Liver (tissue), 9 donors: Measurements from ENCODE around the gene GHR. TPM values are rescaled to one million over a fixed set of nuclear protein-coding genes. Genes with fewer than 3 reads are reported as not detected.

ENCODE experiments used
- DNase-seq: peaks from one replicate; pipeline ENCODE4 v3.0.0-alpha.2; 2017; ENCODE audit warnings: low spot score
- H3K27ac ChIP-seq, 2 donors: one replicate each; pipeline ENCODE4 v1.7.0; 2013; ENCODE audit warnings: inconsistent platforms in 2 of 2, low read length in 2 of 2, control low read depth in 1 of 2, low read depth in 1 of 2, mild to moderate bottlenecking in 1 of 2
- H3K27me3 ChIP-seq, 4 donors: one replicate each; pipeline versions ENCODE4 v1.6.1 to v1.7.0; 2013; ENCODE audit warnings: low read length in 3 of 4, inconsistent platforms in 1 of 4, mild to moderate bottlenecking in 1 of 4, moderate library complexity in 1 of 4; ENCODE audit not compliant: control insufficient read depth in 4 of 4, insufficient read depth in 4 of 4
- H3K36me3 ChIP-seq, 4 donors: one replicate each; pipeline versions ENCODE4 v1.6.1 to v1.7.0; 2013; ENCODE audit warnings: low read length in 3 of 4, mild to moderate bottlenecking in 3 of 4, low read depth in 1 of 4, moderate library complexity in 1 of 4; ENCODE audit not compliant: control insufficient read depth in 4 of 4, insufficient read depth in 3 of 4
- H3K4me1 ChIP-seq, 4 donors: one replicate each; pipeline versions ENCODE4 v1.6.1 to v1.7.0; 2013; ENCODE audit warnings: low read length in 3 of 4, mild to moderate bottlenecking in 3 of 4, moderate library complexity in 1 of 4; ENCODE audit not compliant: control insufficient read depth in 4 of 4, insufficient read depth in 4 of 4
- H3K4me3 ChIP-seq, 3 donors: one replicate each; pipeline versions ENCODE4 v1.6.1 to v1.7.0; 2013; ENCODE audit warnings: low read length in 3 of 3, control low read depth in 1 of 3, low read depth in 1 of 3, mild to moderate bottlenecking in 1 of 3
- H3K9ac ChIP-seq, 2 donors: one replicate each; pipeline ENCODE4 v1.7.0; 2013; ENCODE audit warnings: low read length in 2 of 2, mild to moderate bottlenecking in 2 of 2, moderate library complexity in 2 of 2, control low read depth in 1 of 2, low read depth in 1 of 2
- H3K9me3 ChIP-seq, 4 donors: one replicate each; pipeline versions ENCODE4 v1.6.1 to v1.7.0; 2013; ENCODE audit warnings: low read length in 3 of 4; ENCODE audit not compliant: control insufficient read depth in 4 of 4
- FOXA2 ChIP-seq: IDR thresholded peaks from 2 replicates; pipeline ENCODE4 v1.6.1; 2016; ENCODE audit warnings: antibody characterized with exemption
- JUND ChIP-seq, 2 donors: IDR thresholded peaks; 2 replicates each; pipeline ENCODE4 v1.6.1; 2016; ENCODE audit warnings: antibody characterized with exemption in 2 of 2
- NR2F2 ChIP-seq: IDR thresholded peaks from 2 replicates; pipeline ENCODE4 v1.6.1; 2016; ENCODE audit warnings: antibody characterized with exemption
- RXRA ChIP-seq, 2 donors: IDR thresholded peaks; 2 replicates each; pipeline ENCODE4 v1.6.1; 2017 to 2018; ENCODE audit warnings: antibody characterized with exemption in 2 of 2, mild to moderate bottlenecking in 1 of 2
- WGBS: extraction: QIAGEN DNeasy Blood & Tissue Kit; methylation state at CpG from one replicate; pipeline ENCODE4 v1.1.7; 2013; 5-methylcytosine and 5-hydroxymethylcytosine counted together
- polyA plus RNA-seq, 2 donors: library from polyadenylated mRNA; stranded (reverse) in 1 of 2; unstranded in 1 of 2; fragments of 200-250 nt in 1 of 2; fragments of >200 nt in 1 of 2; fragmentation: Nextera tagmentation in 1 of 2; extraction: Ambion mirVana in 1 of 2; gene quantifications; one replicate each; pipeline versions ENCODE4 v1.2.1 to v1.2.3, GENCODE V29; 2013 to 2015
- total RNA-seq, 2 donors: library from RNA; depleted of rRNA; stranded (reverse); fragments of >200 nt; gene quantifications; one replicate each; pipeline ENCODE4 v1.2.3, GENCODE V29; 2014
- TF ChIP-seq, protein P1 (sequence below): fragments of 150-350 bp; IDR thresholded peaks from 2 replicates; pipeline ENCODE4 v1.5.1; 2017; ENCODE audit warnings: improper control_type of control experiment, low read depth, low read length; ENCODE audit not compliant: missing input control
- TF ChIP-seq, protein P2 (sequence below): IDR thresholded peaks from 2 replicates; pipeline ENCODE4 v1.6.1; 2016; ENCODE audit warnings: antibody characterized with exemption
- TF ChIP-seq, protein P3 (sequence below): IDR thresholded peaks from 2 replicates; pipeline ENCODE4 v1.6.1; 2016; ENCODE audit warnings: antibody characterized with exemption, mild to moderate bottlenecking
- donor health status: healthy.
- donor health status: healthy.
- donor health status: healthy.
- donor health status: healthy.
- donor health status: healthy.

Gene GHR
- total and polyA plus RNA-seq, 4 donors, result 6.6 to 104 (median 20.9) TPM

DNA sequence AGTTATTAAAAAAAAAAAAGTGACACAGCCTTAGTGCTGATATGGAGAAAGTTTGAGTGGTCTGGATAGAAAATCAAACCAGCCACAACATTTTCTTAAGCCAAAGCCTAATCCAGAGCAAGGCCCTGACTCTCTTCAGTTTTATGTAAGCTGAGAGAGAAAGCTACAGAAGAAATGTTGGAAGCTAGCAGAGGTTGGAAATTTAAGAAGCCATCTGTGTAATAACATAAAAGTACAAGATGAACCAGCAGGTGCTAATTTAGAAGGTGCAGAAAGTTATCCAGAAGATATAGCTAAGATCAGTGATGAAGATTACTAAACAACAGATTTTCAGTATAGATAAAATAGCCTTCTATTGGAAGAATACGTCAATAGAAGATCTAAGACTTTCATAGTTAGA lies 102.9 kb downstream of the GHR start:
- Histone ChIP-seq H3K36me3 (no peaks in the 10 kb centered on the region), H3K27me3 (no peaks in the 10 kb centered on the region), H3K9me3 (no peaks in the 10 kb centered on the region), H3K4me1 (peaks cover 0 to 4% (median 2%) of the 10 kb centered on the region in 4 donors), H3K9ac (no peak overlapping the region), H3K4me3 (no peak overlapping the region), H3K27ac (no peak overlapping the region)
- TF ChIP-seq, protein P1, sequence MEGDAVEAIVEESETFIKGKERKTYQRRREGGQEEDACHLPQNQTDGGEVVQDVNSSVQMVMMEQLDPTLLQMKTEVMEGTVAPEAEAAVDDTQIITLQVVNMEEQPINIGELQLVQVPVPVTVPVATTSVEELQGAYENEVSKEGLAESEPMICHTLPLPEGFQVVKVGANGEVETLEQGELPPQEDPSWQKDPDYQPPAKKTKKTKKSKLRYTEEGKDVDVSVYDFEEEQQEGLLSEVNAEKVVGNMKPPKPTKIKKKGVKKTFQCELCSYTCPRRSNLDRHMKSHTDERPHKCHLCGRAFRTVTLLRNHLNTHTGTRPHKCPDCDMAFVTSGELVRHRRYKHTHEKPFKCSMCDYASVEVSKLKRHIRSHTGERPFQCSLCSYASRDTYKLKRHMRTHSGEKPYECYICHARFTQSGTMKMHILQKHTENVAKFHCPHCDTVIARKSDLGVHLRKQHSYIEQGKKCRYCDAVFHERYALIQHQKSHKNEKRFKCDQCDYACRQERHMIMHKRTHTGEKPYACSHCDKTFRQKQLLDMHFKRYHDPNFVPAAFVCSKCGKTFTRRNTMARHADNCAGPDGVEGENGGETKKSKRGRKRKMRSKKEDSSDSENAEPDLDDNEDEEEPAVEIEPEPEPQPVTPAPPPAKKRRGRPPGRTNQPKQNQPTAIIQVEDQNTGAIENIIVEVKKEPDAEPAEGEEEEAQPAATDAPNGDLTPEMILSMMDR, result no peak
- TF ChIP-seq RXRA (IDR thresholded peaks at IDR 0.05) (no peak), JUND (IDR thresholded peaks at IDR 0.05) (no peak), NR2F2 (no peak)
- TF ChIP-seq, protein P2, sequence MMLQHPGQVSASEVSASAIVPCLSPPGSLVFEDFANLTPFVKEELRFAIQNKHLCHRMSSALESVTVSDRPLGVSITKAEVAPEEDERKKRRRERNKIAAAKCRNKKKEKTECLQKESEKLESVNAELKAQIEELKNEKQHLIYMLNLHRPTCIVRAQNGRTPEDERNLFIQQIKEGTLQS, result no peak
- DNase-seq, result no peak
- 96% methylated on average over 1 of the region's 1 CpG for WGBS

DNA sequence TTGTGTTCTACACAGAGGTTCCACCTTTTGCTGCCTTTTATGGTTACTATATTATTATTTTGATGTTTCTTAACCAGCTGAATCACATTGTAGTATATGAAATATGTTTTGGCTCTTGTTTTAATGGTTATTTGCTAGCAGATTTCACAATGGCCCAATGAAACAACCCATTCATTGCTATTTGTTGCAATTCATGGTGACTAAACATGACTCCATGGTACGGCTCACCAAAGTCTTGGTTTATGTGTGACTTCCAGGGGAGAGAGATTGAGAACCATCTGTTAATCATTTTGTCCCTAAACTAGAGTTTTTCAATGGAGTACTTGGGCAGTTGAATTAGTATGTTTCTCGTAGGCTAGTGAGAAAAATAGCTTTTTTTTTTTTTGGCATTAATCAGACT lies 108.4 kb downstream of the GHR start:
- no peaks in the 10 kb centered on the region for H3K36me3 ChIP-seq
- H3K27ac ChIP-seq, result peak overlapping the region in 1 of 2 donors; percentile 33
- no peaks in the 10 kb centered on the region for H3K27me3 ChIP-seq
- H3K4me1 ChIP-seq, result peaks cover 0 to 4% (median 0%) of the 10 kb centered on the region in 4 donors
- H3K4me3 ChIP-seq, result no peak overlapping the region
- DNase-seq, result no peak
- TF ChIP-seq, protein P1, result no peak
- no peak overlapping the region for H3K9ac ChIP-seq
- WGBS, result 86% methylated on average over 2 of the region's 2 CpGs
- no peaks in the 10 kb centered on the region for H3K9me3 ChIP-seq

DNA sequence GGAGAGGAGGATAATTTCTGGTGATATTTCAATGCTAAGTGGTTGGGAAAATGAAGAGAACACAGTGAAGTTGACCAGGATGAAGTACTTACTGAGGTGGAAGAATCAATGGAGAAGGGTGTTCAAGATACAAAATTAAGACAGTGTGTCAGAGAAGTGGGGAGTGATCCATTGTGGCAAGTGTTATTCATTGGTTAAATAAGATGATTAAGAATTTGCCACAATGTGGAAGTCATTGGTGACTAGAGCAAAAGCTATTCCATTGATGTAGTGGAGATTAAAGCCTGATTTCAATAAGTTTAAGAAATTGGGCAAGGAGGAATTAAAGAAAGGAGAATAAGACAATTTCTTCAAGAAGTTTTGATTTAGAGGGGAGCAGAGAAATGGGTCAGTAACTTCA lies 118.9 kb downstream of the GHR start:
- no peaks in the 10 kb centered on the region for H3K27me3 ChIP-seq
- H3K9me3 ChIP-seq, result no peaks in the 10 kb centered on the region
- no peaks in the 10 kb centered on the region for H3K36me3 ChIP-seq
- no peak for TF ChIP-seq FOXA2
- TF ChIP-seq NR2F2, result no peak
- TF ChIP-seq, protein P3, sequence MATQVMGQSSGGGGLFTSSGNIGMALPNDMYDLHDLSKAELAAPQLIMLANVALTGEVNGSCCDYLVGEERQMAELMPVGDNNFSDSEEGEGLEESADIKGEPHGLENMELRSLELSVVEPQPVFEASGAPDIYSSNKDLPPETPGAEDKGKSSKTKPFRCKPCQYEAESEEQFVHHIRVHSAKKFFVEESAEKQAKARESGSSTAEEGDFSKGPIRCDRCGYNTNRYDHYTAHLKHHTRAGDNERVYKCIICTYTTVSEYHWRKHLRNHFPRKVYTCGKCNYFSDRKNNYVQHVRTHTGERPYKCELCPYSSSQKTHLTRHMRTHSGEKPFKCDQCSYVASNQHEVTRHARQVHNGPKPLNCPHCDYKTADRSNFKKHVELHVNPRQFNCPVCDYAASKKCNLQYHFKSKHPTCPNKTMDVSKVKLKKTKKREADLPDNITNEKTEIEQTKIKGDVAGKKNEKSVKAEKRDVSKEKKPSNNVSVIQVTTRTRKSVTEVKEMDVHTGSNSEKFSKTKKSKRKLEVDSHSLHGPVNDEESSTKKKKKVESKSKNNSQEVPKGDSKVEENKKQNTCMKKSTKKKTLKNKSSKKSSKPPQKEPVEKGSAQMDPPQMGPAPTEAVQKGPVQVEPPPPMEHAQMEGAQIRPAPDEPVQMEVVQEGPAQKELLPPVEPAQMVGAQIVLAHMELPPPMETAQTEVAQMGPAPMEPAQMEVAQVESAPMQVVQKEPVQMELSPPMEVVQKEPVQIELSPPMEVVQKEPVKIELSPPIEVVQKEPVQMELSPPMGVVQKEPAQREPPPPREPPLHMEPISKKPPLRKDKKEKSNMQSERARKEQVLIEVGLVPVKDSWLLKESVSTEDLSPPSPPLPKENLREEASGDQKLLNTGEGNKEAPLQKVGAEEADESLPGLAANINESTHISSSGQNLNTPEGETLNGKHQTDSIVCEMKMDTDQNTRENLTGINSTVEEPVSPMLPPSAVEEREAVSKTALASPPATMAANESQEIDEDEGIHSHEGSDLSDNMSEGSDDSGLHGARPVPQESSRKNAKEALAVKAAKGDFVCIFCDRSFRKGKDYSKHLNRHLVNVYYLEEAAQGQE, result no peak
- no peak overlapping the region for H3K4me3 ChIP-seq
- peaks cover 1 to 29% (median 8%) of the 10 kb centered on the region in 4 donors for H3K4me1 ChIP-seq
- H3K27ac ChIP-seq, result peak overlapping the region in 1 of 2 donors; percentile 39
- DNase-seq, result no peak
- H3K9ac ChIP-seq, result no peak overlapping the region
